CD4-positive, alpha-beta T cell treated with Interferon alpha-2 for 1 hour (primary cell): ENCODE measurements around the gene ADM.

Experiments
- DNase-seq, 2 donors: peaks; one replicate each; pipeline ENCODE4 v3.0.0-alpha.2; 2020 to 2022

ADM gene

DNA sequence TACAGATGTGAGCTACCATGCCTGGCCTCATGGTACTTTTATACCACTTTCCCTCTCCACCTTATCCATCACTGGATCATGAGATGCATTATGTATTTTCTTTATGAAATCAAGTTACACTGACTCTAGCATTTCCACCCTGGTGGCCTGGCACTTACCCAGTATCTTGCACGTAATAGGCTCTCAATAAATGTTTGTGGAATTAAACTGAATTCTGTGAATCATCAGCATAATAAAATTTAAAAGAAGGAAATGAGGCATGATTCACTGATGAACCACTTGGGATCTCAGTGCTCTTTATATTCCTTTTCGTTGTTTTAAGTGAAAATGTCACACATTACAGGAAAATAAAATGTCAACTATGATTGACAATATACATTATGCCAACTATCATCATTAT is 25.1 kb downstream of the ADM start:
- no peak for DNase-seq

DNA sequence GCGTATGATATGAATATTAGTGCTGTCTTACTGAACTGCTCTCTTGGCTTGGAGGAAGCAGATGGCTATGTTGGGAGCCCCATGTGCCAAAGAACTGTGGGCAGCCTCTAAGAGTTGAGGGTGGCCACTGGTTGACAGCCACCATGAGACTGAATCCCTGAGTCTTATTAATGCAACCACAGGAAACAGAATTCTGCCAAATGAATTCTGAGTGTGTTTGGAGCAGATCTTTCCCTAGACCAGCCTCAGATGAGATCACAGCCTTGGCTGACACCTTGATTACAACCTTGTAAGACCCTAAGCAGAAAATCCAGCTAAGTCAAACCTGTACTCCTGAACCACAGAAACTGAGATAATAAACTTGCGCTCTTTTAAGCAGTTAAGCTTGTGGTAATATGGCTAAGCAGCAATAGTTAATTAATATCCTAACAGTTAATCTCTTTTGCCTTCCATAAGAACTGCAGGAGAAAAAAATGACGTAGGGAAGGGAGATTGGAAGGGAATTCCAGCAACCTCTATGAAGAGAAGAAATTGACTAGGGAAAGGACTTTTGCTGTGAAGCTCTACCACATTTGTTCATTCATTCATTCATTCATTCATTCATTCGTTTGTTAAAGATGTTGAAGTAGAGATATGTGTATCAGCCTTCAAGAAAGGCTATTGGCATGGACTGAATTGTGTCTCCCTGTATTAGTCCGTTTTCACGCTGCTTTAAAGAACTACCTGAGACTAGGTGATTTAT is 26.8 kb downstream of the ADM start:
- DNase-seq: no peak

- no peak for DNase-seq
These were observed 28.6 kb downstream of the ADM start for GRCh38 chr11:10333490-10333889.

DNA sequence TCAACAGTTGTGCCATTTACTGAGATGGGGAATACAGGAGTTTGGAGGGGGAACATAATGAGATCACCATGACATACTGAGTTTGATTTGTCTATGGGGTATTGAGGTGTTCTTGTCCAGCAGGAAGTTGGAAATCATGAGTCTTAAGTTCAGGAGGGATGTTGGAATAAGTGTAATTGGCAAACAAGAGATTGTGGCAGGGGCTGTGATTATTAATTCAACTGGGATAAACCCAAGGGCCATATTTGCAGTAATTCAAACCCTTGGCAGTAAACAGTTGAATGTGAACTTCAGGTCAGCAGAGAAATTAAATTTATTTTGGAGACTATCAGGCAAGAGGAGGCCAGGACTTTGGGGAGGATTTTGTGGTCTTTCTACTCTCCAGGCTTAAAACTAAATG is 33.4 kb downstream of the ADM start:
- no peak for DNase-seq

- no peak for DNase-seq
These were observed 43.9 kb downstream of the ADM start for GRCh38 chr11:10348650-10349280.

- no peak for DNase-seq
These were observed 44.4 kb downstream of the ADM start for GRCh38 chr11:10349281-10349665.

DNA sequence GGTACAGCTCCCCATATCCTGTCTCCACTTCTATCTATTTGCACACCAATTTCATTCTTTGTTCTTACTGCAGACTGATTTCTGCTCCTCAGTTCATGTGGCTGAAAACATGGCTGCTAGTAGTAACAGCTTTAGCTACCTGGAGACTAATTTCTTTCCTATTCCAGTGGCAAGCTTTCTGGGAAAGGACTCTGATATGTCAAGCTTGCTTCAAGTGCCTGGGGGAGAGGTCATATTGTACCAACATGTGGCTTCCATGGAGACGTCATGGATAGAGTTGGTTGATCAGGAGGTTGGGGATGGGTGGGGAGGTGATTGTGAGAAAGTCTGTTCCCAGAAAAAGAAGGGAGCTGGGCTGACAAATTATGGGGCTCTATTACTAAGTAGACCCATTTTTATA is 44.9 kb downstream of the ADM start:
- DNase-seq: no peak

DNA sequence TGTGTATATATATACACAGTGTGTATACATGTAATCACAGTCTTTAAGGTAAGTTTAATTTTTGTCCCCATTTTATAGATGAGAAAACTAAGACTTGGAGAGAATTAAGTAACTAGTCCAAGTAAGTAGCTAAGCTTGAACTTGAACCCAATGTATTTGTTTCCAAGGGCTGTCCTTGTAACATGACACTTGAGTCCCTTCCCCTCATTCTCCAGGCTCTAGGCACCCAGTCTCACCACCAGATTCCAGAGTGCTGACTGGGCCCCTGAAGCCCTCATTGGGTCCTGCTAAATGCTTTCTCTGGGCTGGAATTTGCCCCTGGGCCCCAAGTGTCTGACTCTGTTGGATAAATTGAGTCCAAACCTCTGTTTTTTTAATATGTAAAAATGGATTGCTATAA is 45.5 kb downstream of the ADM start:
- DNase-seq: no peak

DNA sequence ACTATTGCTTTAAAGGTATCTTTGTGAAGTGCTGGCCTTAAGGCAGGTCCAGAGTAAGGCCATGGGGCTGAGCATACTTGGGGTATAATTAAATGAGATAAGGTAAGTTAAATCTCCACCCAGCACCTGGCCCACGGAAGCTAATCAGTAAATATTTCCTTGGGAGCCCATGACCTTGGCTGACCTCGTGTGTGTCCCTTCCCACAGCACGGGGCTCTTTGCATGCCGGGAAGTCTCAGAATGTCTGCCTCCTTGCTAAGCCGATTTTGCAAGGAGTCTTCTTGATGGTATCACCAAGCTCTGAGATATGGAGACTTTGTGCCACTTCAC is 46.5 kb downstream of the ADM start:
- DNase-seq: no peak

DNA sequence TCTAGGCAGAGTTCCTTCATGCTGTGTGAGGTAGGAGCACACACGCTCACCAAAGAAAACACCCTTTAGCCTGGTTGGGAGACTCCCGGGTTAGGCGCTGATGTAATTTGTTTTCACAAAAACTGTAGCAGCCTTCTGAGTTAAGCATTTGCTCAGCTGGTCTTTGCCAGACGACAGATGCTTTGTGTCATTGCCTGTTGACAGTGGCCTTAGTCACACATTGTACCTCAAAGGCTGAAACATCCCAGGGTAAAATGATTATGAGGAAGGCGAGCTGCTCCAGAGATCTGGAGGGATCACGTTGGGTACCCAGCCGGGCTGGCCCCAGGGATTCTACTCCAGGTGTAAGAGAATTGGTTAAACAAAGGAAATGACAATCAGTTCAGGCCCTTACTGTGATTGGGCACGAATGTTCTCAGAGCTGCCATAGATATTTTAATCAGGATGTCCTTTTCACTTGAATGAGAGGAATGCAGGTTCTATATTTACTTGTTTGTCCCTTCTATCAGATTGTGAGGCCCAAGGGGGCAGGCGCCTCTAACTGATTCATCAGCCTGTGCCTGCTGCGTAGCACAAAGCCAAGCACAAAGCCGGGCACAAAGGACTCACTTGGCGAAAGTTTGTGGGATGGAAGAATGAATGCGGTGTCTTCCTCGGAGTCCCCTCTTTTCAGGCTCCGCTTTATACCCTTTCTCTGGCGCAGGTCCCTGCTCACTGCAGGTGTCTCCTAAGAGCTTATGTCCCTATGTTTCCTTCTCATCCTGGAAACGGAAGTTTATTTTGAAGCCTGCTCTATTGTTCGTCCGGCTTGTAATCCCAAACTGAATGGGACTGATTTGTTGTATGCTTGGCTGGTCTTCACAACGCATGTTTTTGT is 47.1 kb downstream of the ADM start:
- DNase-seq: no peak

DNA sequence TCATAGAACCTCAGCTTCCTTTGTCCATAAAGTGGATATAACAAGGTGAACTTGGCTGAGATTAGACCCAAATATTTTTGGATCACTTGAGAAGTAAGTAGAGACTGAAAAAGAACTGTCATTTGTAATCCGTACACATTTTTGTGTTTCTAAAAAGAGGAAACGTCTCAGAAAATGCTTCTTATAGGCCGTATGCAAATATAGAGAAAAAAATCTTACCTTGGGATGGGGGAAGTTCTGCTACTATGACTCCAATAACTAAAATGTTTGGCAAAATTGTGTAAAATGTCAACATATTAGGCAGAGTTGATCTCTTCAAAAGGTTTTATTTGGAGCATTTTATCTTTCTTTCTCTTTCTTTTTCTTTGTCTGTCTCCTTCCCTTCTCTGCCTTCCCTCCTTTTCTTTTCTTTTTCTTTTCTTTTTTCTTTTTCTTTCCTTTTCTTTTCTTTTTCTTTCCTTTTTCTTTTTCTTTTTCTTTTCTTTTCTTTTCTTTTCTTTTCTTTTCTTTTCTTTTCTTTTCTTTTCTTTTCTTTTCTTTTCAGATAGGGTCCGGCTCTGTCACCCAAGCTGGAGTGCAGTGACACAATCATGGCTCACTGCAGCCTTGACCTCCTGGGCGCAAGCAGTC is 48.2 kb downstream of the ADM start:
- DNase-seq: no peak

DNA sequence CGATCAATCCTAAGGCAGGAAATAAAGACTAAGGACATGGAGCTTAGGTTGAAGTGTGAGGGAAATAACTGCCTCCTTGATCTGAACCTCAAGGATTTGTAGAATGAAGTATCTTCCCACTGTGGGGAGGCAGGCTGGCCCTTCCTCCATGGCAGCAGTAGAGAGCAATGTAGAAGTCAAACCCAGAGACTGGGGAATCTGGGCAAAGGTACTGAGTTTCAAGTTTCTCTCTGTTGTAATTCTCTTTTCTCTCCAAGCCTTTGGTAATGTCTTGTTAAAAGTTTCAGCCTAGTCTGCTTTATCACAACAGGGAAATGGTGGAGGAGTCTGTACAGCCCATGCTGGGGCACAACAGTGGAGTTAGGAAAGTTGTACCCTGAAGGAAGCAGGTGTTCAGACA is 49.5 kb downstream of the ADM start:
- DNase-seq: no peak

DNA sequence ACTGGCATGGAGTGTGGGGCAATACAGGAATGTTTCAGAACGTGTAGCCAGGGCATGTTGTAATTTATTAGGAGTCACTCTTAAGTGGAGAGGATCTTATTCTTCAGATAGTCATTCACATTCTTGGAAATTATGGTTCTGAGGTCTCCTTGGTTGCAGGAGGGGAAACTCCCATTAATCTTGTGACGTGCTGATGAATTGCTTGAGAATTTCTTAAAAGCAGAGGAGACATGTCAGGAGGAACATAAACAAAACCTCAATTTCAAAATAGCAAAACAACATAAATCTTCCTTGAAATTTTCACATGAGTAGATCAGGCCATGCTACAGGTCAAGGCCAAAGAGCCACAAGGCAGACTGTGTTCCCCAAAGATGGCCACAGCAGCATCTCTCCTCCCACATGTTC is 50.4 kb downstream of the ADM start:
- no peak for DNase-seq

GRCh38 chr11:10356161-10356560 is 51.3 kb downstream of the ADM start:
- DNase-seq: no peak
